ENCODE results near the gene C4B.

DNA sequence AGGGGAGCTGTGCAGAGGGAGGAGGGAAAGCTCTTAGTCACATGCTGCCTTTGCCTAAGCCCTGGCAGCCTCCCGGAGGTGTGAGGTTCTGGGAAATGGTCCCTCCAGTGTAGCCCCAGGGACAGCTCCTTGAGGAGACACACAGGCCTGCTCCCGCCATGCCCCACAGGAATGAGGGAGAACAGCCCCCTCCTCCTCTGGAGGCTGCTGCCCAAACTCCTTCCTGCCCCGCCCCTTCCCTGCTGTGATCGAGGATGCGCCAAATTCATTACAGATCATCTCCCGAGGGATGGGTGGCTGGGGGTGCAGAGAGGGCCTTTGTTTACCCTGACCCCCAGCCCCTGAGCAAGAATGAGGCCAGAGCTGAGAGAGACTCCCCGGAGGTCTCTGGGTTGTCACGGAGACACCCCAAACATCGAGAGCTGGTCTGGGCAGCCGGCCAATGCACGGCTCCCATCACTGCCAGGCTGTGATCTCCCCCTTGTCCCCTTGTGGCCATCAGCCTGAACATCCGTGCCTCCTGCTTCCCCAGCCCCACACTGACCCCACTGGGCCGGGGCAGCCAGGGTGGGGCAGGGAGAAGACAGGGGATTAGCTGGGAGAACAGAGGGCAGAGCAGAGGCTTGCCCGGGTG is 32.0 kb downstream of the C4B start:
- TF ChIP-seq POLR2A (IDR thresholded peaks at IDR 0.05; ENCODE audit: low read depth, low read length) (no peak), POLR2AphosphoS5 (IDR thresholded peaks at IDR 0.05; ENCODE audit: low read depth, low read length) (no peak)
